HG03565 (cell line): Measurements from ENCODE around the gene NPL.

Experiments used
- ATAC-seq: cut with Tn5 transposase; IDR thresholded peaks from one replicate; pipeline ENCODE4 v1.9.1; 2021; ENCODE audit warnings: mild to moderate bottlenecking, moderate library complexity; ENCODE audit not compliant: unreplicated experiment

The NPL gene

DNA sequence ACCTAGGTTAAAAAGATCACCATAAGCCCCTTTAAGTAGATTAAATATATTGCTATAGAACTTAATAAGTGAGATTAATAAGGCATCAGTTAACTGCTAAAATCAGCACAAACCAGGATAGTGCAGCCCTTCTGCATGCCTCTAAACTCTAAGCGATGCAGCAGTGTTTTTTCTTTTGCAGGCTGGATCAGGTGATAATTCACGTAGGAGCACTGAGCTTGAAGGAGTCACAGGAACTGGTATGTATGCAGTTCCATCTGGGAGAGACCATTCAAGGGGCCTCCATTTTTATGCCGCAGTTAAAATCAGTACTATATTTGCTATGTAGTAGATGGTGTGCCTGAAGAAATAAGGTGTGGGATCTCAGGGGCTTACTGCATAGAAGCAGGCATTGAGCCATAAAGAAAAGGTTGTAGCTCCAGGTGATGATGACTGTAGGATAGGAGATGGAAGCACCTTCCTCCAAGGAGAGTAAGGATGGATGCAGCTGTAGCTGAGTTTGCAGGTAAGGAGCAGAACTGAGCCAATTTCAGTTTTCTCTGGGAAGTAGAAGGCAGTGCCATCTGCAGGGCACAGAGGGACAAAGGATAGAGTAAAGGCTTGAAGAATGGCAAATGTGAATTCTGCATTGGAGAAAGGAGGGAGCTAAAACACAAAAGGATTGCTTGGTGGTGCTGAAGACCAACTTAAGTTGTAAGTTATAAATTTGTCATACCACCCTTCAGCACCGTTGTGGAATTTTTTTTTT, 22.6 kb downstream of the NPL start:
- ATAC-seq, result no peak

GRCh38 chr1:182816863-182817262, 27.3 kb downstream of the NPL start:
- ATAC-seq, result no peak

- ATAC-seq, result no peak
These were observed 28.2 kb downstream of the NPL start for GRCh38 chr1:182817802-182818201.

DNA sequence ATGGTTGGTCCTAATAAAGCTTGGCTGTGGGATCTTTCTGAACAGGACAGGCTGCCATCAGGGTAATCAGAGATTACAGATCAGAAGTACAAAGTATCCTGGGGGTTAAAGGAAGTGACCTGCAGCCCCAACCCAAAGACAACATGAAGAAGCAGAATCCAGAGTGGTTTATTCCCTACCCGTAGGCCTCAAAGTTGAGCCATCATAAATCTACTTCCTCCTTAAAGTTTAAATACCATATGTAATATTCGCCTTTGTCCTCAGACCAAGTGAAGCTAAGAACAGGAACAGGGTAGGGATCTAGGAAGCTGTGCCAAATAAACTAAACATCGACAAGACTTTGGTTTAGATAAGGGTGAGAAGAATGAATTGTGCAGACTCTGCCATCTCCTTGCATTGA, 33.6 kb downstream of the NPL start:
- ATAC-seq, result no peak

DNA sequence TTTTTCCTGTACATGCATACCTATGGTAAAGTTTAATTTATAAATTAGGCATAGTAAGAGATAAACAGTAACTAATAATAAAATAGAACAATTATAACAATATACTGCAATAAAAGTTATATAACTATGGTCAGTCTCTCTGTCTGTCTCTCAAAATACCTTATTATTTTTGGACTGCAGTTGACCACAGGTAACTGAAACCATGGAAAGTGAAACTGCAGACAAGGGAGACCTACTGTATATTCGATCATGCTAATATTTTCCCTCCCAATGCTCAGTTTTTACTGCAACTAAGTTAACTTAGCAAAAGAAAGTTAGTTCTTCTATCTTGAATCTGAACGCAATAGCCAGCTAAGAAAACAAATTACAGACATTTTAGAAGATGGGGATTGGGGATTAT, 37.3 kb downstream of the NPL start:
- no peak for ATAC-seq

GRCh38 chr1:182829285-182829932, 39.8 kb downstream of the NPL start:
- no peak for ATAC-seq

DNA sequence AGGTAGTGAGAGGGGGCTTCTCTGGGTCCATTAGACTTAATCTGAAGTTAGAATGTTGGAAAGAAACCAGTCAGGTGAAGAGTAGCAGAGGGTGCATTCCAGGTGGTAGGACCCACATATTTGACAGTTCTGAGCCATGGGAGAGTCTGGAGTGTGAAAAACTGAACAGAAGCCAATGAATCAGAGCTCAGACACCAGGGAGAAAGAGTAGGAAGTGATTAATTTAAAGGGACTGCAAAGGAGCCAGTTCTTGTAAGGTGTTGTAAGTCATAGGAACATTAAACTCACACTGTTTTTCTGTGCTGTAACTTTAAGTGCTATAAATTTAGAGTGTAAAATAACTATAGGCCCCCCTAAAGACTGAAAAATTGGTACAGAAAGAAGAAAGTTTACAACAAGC, 43.7 kb downstream of the NPL start:
- no peak for ATAC-seq

GRCh38 chr1:182834326-182834725, 44.8 kb downstream of the NPL start:
- no peak for ATAC-seq

DNA sequence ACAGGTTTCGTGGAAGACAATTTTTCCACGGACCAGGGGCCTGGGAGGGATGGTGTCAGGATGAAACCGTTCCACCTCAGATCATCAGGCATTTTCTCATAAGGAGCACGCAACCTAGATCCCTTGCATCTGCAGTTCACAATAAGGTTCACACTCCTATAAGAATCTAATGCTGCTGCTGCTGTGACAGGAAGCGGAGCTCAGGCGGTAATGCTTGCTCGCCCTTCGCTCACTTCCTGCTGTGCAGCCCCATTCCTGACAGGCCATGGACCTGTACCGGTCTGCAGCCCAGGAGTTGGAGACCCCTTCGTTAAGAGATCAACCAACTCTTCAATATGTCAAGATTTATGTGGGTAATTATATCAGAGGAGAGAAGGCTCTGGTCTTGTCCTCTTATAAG, 46.2 kb downstream of the NPL start:
- no peak for ATAC-seq

DNA sequence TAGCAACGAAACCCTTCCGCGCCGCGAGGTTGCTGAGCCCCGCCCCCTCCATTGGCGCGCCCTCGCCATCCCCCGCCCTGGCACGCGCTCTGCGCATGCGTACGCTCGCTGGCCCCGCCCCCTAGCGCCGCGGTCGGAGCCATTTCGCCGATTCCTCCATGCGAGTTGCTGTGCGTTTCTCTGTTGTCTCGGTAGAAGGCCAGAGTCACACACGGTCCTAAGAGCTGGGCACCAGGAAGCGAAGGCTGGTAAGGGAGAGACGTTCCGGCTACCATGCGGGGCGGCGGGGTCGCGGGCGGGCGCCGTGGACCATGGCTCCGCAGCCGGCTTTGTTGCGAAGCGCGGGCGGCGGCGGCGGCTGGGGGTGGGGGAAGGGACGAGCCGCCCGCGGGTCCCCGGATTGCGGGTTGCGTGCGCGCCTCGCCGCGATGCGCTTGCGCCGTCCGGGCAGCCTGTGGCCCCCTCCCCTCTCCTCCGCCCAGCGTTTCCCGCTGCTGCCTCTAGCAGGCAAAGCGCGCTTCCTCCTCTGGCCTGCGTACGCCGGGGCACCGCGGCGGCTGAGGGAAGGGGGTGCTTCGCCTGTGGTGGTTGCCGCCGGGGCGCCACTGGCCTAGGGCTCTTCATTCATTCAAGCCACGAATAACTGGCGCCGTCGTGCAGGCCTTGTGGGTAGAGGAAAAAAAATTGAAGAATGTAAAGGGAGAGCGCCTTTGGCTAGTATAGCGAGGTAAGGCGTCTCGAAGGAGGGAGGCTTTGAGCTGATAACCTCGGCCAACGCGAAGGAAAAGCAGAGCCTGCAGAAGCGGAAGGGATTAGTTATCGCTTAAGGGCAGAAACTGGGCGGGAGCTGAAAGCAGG, 49.9 kb downstream of the NPL start, which contains the start of gene DHX9:
DHX9 (plus strand) TSS at position 139 of the 858 bp plus-strand sequence. CDS start 3,220 bp downstream, outside the sequence.
- ATAC-seq, result peak; percentile 69

DNA sequence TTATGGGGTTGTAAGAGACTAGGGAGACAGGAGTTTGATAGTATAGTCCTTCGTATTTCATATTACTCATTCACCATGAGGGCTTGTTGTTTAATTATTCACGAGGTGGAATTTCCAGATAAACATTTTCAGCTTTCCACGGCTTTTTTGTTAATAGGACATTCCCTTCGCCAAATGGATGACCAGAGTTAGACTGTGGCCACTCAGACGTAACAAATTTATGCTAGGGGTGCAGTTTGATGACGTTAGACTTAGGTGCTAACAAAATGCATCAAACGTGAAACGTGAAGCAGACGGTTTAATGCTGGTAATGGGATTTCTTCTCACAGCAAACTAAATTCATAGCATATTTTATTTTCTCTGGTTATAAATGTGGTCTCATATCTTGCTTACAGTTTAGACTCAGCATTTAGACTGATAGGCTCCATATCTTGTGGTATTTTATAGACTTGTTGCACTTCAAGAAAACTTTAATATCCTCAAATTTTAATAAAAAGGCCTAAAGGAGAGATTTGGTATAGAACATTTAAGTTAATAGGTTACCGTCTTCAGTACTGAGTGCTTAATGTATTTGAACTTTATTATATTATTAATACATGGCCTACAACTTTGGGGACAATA, 51.9 kb downstream of the NPL start:
- no peak for ATAC-seq

GRCh38 chr1:182842265-182842664, 52.7 kb downstream of the NPL start:
- no peak for ATAC-seq

GRCh38 chr1:182845379-182845778, 55.8 kb downstream of the NPL start:
- ATAC-seq, result no peak

DNA sequence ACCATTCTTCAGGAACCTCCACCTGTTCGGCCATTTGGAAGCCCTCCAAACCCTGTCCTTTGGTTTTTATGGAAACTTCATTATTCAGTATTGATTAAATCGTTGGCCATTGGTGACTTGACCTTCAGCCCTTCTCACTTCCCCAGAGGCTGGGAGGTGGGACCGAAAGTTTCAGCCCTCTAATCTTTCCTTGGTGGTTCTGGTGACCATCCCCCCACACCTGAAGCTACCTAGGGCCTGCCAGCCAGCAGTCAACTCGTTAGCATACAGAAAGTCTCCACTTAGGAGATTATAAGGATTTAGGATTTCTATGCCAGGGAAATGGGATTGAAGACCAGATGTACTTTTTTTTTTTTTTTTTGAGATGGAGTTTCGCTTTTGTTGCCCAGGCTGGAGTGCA, 56.3 kb downstream of the NPL start:
- ATAC-seq, result no peak

DNA sequence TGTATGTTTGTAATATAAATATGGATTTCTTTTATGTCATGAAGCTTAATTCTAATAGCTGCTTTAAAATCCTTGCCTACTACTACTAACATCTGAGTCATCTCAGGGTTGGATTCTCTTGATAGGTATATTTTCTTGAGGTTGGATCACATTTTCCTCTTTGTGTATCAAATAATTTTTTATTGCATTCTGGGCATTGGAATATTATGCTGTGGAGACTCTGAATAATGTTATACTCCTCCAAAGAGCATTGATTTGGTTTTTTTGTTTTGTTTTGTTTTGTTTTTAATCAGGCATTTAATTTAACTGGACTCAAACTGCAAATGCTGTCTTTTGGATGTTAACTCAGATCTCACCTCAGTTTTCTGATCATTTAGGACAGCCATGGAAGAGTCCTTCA, 57.5 kb downstream of the NPL start:
- ATAC-seq, result no peak

DNA sequence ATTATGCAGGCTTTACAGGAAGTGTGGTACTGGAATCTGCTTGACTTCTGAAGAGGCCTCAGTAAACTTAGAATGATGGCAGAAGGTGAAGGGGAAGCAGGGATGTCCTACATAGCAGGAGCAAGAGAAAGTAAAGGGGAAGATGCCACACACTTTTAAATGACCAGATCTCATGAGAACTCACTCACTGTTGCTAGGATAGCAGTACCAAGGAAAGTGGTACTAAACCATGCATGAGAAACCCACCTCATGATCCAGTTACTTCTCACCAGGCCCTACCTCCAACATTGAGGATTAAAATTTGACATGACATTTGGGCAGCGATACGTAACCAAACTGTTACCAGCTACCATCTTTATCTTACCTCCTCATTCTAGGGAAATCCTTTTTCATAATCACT, 59.2 kb downstream of the NPL start:
- no peak for ATAC-seq

DNA sequence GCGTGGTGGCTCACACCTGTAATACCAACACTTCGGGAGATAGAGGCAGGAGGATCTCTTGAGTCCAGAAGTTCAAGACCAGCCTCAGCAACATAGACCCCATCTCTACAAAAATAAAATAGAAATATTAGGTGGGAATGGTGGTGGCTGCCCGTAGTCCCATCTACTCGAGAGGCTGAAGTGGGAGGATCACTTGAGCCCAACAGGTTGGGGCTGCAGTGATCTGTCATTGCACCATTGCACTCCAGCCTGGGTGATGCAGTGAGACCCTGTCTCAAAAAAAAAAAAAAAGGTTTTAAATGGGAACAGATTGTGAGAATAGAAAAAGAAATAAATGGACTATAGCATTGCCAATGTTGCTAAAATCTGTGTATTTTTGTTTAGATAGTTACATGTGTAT, 60.7 kb downstream of the NPL start:
- no peak for ATAC-seq

DNA sequence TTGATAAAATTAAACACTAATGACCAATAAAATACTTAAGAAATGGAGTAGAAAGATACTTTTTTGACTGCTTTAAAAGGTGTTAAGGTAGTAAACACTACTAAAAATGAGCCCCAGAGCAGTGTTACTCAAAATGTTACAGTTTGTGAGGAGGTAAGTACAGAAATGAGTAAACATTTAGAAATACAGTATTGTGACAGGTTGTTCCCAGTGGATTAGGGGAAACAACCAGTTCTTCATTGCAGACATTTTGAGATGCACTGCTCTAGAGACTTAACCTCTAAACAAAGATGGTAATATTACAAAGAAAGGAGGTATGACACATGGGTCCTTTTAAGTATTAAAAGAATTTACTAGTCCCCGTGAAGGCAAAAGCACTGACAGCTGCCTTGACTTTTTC, 62.3 kb downstream of the NPL start:
- no peak for ATAC-seq

GRCh38 chr1:182855911-182856310, 66.3 kb downstream of the NPL start:
- ATAC-seq, result no peak

DNA sequence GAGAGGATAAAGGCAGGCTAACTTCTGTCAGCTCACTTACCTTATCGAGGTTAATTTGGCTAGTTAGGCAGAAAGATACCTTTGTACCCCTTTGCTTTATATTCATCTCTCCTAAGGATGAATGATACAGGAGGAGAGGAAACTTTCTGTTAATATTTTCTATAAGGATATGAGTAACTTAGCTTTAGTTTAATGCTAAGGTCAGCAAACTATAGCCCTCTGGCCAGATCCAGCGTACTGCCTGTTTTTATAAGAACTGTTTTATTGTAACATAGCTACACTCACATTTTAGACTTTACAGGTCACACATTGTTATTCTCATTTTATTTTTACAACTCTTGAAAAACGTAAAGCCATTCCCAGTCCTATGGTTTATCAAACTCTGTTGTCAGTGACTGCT, 67.6 kb downstream of the NPL start:
- no peak for ATAC-seq

DNA sequence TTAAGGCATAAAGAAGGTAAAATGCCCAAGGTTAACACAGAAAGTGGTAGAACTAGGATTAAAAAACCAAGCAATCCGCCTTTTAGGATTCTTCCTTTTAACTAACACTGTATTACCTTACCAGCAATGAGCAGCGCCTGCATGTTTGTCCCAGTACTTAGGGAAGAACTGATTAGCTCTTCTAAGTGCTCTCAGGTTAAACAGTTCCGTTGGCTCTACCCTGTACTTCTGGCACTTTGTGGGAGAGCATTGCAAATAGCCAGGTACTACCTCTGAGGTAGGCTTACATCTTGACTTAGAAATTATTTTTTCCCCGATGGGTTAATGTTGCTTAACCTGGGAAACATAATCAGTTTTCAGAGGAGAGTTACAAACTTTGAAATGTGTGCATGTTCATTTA, 71.1 kb downstream of the NPL start:
- no peak for ATAC-seq
